HEK293 (cell line): ENCODE data around the gene PRLHR.

Experiments used
- CTCF ChIA-PET: fragments of 350-600 bp; formaldehyde crosslinking; extraction: SDS; loops from one replicate; lab custom pipeline; 2021; ENCODE audit warnings: antibody characterized with exemption; lab: Yijun Ruan, JAX
- POLR2A ChIA-PET: fragments of 300-600 bp; formaldehyde crosslinking; extraction: SDS; loops from one replicate; lab custom pipeline; 2020; ENCODE audit warnings: antibody characterized with exemption, inconsistent platforms; lab: Yijun Ruan, JAX
- H3K27ac ChIP-seq: fragments of 200-500 bp; sonication (Bioruptor generic); 2 replicates; pipeline ENCODE4 v1.5.1; 2014; ENCODE audit warnings: low read depth, low read length, control low read depth, inconsistent platforms; ENCODE audit errors: extremely low read depth
- H3K36me3 ChIP-seq, 2 experiments: fragments of 200-500 bp in 1 of 2; sonication (Bioruptor generic) in 1 of 2; 1 replicate in 1 of 2; 2 replicates in 1 of 2; pipeline ENCODE4 v1.5.1; 2014 to 2017; ENCODE audit warnings: inconsistent platforms in 2 of 2, low read length in 2 of 2; ENCODE audit not compliant: control insufficient read depth in 2 of 2, insufficient read depth in 1 of 2
- H3K4me1 ChIP-seq: fragments of 200-500 bp; sonication (Bioruptor generic); 2 replicates; pipeline ENCODE4 v1.5.1; 2014; ENCODE audit warnings: mild to moderate bottlenecking, low read length, inconsistent platforms; ENCODE audit not compliant: control insufficient read depth, insufficient read depth
- H3K4me3 ChIP-seq: 2 replicates; pipeline ENCODE4 v1.5.1; 2011; ENCODE audit warnings: low read depth, mild to moderate bottlenecking, control low read depth, low read length, moderate library complexity
- H3K9me3 ChIP-seq: fragments of 200-500 bp; sonication (Bioruptor generic); 2 replicates; pipeline ENCODE4 v1.5.1; 2014; ENCODE audit warnings: low read depth, low read length, inconsistent platforms; ENCODE audit not compliant: control insufficient read depth, insufficient read depth
- IKZF3 ChIP-seq: fragments of 450-650 bp; IDR thresholded peaks from 2 replicates; pipeline ENCODE4 v1.5.0; 2018; ENCODE audit warnings: missing biosample characterization, mild to moderate bottlenecking, missing genetic modification characterization, moderate library complexity
- KLF8 ChIP-seq: fragments of 450-650 bp; formaldehyde crosslinking; IDR thresholded peaks from 2 replicates; pipeline ENCODE4 v1.5.1; 2016; ENCODE audit warnings: missing biosample characterization, missing genetic modification characterization
- PRDM1 ChIP-seq: fragments of 450-650 bp; formaldehyde crosslinking; IDR thresholded peaks from 2 replicates; pipeline ENCODE4; 2016; ENCODE audit warnings: missing biosample characterization, missing genetic modification characterization
- SP3 ChIP-seq: fragments of 450-650 bp; formaldehyde crosslinking; IDR thresholded peaks from 2 replicates; pipeline ENCODE4 v1.5.1; 2016; ENCODE audit warnings: missing biosample characterization, missing genetic modification characterization
- SP7 ChIP-seq: fragments of 450-650 bp; formaldehyde crosslinking; IDR thresholded peaks from 2 replicates; pipeline ENCODE4 v1.5.1; 2016; ENCODE audit warnings: missing biosample characterization, missing genetic modification characterization
- YY1 ChIP-seq: fragments of 450-650 bp; formaldehyde crosslinking; IDR thresholded peaks from 2 replicates; pipeline ENCODE4 v1.5.1; 2018; ENCODE audit warnings: missing biosample characterization, missing genetic modification characterization
- ZBTB1 ChIP-seq: fragments of 450-650 bp; formaldehyde crosslinking; IDR thresholded peaks from 2 replicates; pipeline ENCODE4 v1.5.1; 2016; ENCODE audit warnings: missing biosample characterization, missing genetic modification characterization
- ZFP69B ChIP-seq: fragments of 450-650 bp; formaldehyde crosslinking; IDR thresholded peaks from 2 replicates; pipeline ENCODE4 v1.5.1; 2016; ENCODE audit warnings: missing biosample characterization, missing genetic modification characterization
- ZNF114 ChIP-seq: fragments of 450-650 bp; formaldehyde crosslinking; IDR thresholded peaks from 2 replicates; pipeline ENCODE4 v1.5.0; 2017; ENCODE audit warnings: missing biosample characterization, missing genetic modification characterization
- ZNF146 ChIP-seq: fragments of 450-650 bp; formaldehyde crosslinking; IDR thresholded peaks from 2 replicates; pipeline ENCODE4 v1.5.1; 2016; ENCODE audit warnings: missing biosample characterization, missing genetic modification characterization
- ZNF148 ChIP-seq: fragments of 450-650 bp; formaldehyde crosslinking; IDR thresholded peaks from 2 replicates; pipeline ENCODE4 v1.5.0; 2017; ENCODE audit warnings: missing biosample characterization, missing genetic modification characterization, borderline replicate concordance
- ZNF184 ChIP-seq: fragments of 450-650 bp; IDR thresholded peaks from 2 replicates; pipeline ENCODE4 v1.5.1; 2018; ENCODE audit warnings: missing biosample characterization, mild to moderate bottlenecking, missing genetic modification characterization
- ZNF292 ChIP-seq: fragments of 450-650 bp; formaldehyde crosslinking; IDR thresholded peaks from 2 replicates; pipeline ENCODE4 v1.5.1; 2016; ENCODE audit warnings: low read depth, missing biosample characterization, missing genetic modification characterization, borderline replicate concordance
- ZNF341 ChIP-seq: fragments of 450-650 bp; formaldehyde crosslinking; IDR thresholded peaks from 2 replicates; pipeline ENCODE4; 2016; ENCODE audit warnings: low read depth, missing biosample characterization, missing genetic modification characterization
- ZNF654 ChIP-seq: fragments of 450-650 bp; formaldehyde crosslinking; IDR thresholded peaks from 2 replicates; pipeline ENCODE4 v1.5.1; 2016; ENCODE audit warnings: low read depth, missing biosample characterization, missing genetic modification characterization
- ZNF76 ChIP-seq: fragments of 450-650 bp; formaldehyde crosslinking; IDR thresholded peaks from 2 replicates; pipeline ENCODE4; 2016; ENCODE audit warnings: low read depth, missing biosample characterization, missing genetic modification characterization, borderline replicate concordance
- ZNF777 ChIP-seq: fragments of 450-650 bp; formaldehyde crosslinking; IDR thresholded peaks from 2 replicates; pipeline ENCODE4 v1.5.1; 2017; ENCODE audit warnings: missing biosample characterization, missing genetic modification characterization, borderline replicate concordance
- ZNF843 ChIP-seq: fragments of 450-650 bp; formaldehyde crosslinking; IDR thresholded peaks from 2 replicates; pipeline ENCODE4 v1.5.1; 2016; ENCODE audit warnings: missing biosample characterization, missing genetic modification characterization
- TF ChIP-seq, protein P1 (sequence below): fragments of 450-650 bp; formaldehyde crosslinking; IDR thresholded peaks from 2 replicates; pipeline ENCODE4 v1.5.1; 2016; ENCODE audit warnings: missing biosample characterization, missing genetic modification characterization
- TF ChIP-seq, protein P2 (sequence below): fragments of 450-650 bp; formaldehyde crosslinking; IDR thresholded peaks from 2 replicates; pipeline ENCODE4 v1.5.1; 2016; ENCODE audit warnings: missing biosample characterization, missing genetic modification characterization
- TF ChIP-seq, protein P3 (sequence below): fragments of 450-650 bp; formaldehyde crosslinking; conservative IDR thresholded peaks from 2 replicates; pipeline ENCODE4 v1.5.1; 2016; ENCODE audit warnings: low read depth, missing biosample characterization, missing genetic modification characterization

The PRLHR gene

GRCh38 chr10:118568327-118568848 is 27.1 kb downstream of the PRLHR start (continued):
- TF ChIP-seq IKZF3 (tag by site-specific recombination): no peak
- TF ChIP-seq, protein P1, sequence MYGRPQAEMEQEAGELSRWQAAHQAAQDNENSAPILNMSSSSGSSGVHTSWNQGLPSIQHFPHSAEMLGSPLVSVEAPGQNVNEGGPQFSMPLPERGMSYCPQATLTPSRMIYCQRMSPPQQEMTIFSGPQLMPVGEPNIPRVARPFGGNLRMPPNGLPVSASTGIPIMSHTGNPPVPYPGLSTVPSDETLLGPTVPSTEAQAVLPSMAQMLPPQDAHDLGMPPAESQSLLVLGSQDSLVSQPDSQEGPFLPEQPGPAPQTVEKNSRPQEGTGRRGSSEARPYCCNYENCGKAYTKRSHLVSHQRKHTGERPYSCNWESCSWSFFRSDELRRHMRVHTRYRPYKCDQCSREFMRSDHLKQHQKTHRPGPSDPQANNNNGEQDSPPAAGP (tag by site-specific recombination): no peak
- TF ChIP-seq PRDM1 (tag by site-specific recombination): peak; percentile 74
- TF ChIP-seq, protein P2, sequence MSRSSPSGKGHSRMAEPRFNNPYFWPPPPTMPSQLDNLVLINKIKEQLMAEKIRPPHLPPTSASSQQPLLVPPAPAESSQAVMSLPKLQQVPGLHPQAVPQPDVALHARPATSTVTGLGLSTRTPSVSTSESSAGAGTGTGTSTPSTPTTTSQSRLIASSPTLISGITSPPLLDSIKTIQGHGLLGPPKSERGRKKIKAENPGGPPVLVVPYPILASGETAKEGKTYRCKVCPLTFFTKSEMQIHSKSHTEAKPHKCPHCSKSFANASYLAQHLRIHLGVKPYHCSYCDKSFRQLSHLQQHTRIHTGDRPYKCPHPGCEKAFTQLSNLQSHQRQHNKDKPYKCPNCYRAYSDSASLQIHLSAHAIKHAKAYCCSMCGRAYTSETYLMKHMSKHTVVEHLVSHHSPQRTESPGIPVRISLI (tag by site-specific recombination): peak; percentile 96
- peak; percentile 97 for TF ChIP-seq ZNF654 (tag by site-specific recombination)
- no peak for TF ChIP-seq ZNF114 (tag by site-specific recombination)
- 0 out of 2 replicates have a peak, but pooled peaks have one; percentile 12 for TF ChIP-seq SP7 (tag by site-specific recombination)
- no peak for TF ChIP-seq YY1 (tag by site-specific recombination)
- no peak for TF ChIP-seq ZNF146 (tag by site-specific recombination)
- no peak for TF ChIP-seq ZNF777 (tag by site-specific recombination)
- TF ChIP-seq, protein P3, sequence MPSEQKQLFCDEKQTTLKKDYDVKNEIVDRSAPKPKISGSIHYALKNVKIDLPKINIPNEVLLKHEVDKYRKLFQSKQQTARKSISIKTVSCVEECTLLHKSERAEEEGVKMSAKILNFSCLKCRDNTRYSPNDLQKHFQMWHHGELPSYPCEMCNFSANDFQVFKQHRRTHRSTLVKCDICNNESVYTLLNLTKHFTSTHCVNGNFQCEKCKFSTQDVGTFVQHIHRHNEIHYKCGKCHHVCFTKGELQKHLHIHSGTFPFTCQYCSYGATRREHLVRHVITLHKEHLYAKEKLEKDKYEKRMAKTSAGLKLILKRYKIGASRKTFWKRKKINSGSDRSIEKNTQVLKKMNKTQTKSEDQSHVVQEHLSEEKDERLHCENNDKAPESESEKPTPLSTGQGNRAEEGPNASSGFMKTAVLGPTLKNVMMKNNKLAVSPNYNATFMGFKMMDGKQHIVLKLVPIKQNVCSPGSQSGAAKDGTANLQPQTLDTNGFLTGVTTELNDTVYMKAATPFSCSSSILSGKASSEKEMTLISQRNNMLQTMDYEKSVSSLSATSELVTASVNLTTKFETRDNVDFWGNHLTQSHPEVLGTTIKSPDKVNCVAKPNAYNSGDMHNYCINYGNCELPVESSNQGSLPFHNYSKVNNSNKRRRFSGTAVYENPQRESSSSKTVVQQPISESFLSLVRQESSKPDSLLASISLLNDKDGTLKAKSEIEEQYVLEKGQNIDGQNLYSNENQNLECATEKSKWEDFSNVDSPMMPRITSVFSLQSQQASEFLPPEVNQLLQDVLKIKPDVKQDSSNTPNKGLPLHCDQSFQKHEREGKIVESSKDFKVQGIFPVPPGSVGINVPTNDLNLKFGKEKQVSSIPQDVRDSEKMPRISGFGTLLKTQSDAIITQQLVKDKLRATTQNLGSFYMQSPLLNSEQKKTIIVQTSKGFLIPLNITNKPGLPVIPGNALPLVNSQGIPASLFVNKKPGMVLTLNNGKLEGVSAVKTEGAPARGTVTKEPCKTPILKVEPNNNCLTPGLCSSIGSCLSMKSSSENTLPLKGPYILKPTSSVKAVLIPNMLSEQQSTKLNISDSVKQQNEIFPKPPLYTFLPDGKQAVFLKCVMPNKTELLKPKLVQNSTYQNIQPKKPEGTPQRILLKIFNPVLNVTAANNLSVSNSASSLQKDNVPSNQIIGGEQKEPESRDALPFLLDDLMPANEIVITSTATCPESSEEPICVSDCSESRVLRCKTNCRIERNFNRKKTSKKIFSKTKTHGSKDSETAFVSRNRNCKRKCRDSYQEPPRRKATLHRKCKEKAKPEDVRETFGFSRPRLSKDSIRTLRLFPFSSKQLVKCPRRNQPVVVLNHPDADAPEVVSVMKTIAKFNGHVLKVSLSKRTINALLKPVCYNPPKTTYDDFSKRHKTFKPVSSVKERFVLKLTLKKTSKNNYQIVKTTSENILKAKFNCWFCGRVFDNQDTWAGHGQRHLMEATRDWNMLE (tag by site-specific recombination): 0 out of 2 replicates have a peak, but pooled peaks have one; percentile 20
- no peak for TF ChIP-seq ZFP69B (tag by site-specific recombination)
- no peak for TF ChIP-seq SP3 (tag by site-specific recombination)

GRCh38 chr10:118567701-118568248 is 27.7 kb downstream of the PRLHR start:
- H3K9me3 ChIP-seq: no peaks in the 10 kb centered on the region
- no peaks in the 10 kb centered on the region for H3K36me3 ChIP-seq
- H3K27ac ChIP-seq: no peak overlapping the region
- ChIA-PET CTCF (interaction anchor here (0.6 to 5.2 kb wide), 18 partner anchors 11 to 499 kb away, joined by 3 to 74 read pairs (median 5); no protein-coding TSS in a partner anchor), POLR2A (interaction anchor here (0.9 kb wide), 1 partner anchor 151 kb away, joined by 3 read pairs; no protein-coding TSS in a partner anchor)
- peaks cover 2% of the 10 kb centered on the region; the same call in 1 of the 2 replicates for H3K4me1 ChIP-seq
- H3K4me3 ChIP-seq: no peak overlapping the region
- TF ChIP-seq ZNF777 (tag by site-specific recombination) (no peak), ZNF292 (no peak), KLF8 (tag by site-specific recombination) (no peak), ZBTB1 (tag by site-specific recombination) (no peak), ZNF843 (no peak), ZNF76 (tag by site-specific recombination) (no peak), ZNF184 (no peak), ZNF341 (tag by site-specific recombination) (no peak), ZNF148 (tag by site-specific recombination) (no peak)
- TF ChIP-seq, protein P3 (tag by site-specific recombination): no peak
